Esophagus (tissue), 2 donors: ENCODE data around the gene TEX50. TPM values are rescaled to one million over a fixed set of nuclear protein-coding genes. Genes with fewer than 3 reads are reported as not detected.
"Not testable (repeated sequence)": the region's sequence is repeated elsewhere in the genome, so short reads cannot be mapped to it uniquely, and the experiment has no call there.

Experiments used
- H3K27ac ChIP-seq, 2 donors: one replicate each; pipeline ENCODE4 v1.5.1; 2013; ENCODE audit warnings: low read depth in 2 of 2, mild to moderate bottlenecking in 2 of 2, inconsistent platforms in 1 of 2, low read length in 1 of 2, moderate library complexity in 1 of 2
- H3K27me3 ChIP-seq, 2 donors: one replicate each; pipeline ENCODE4 v1.6.1; 2013; ENCODE audit warnings: low read length in 2 of 2, control low read depth in 1 of 2, mild to moderate bottlenecking in 1 of 2; ENCODE audit not compliant: insufficient read depth in 2 of 2, control insufficient read depth in 1 of 2
- H3K36me3 ChIP-seq, 2 donors: one replicate each; pipeline ENCODE4 v1.6.1; 2013; ENCODE audit warnings: low read length in 1 of 2; ENCODE audit not compliant: control insufficient read depth in 2 of 2, insufficient read depth in 2 of 2
- H3K4me1 ChIP-seq, 2 donors: one replicate each; pipeline ENCODE4 v1.6.1; 2013; ENCODE audit warnings: low read length in 1 of 2; ENCODE audit not compliant: control insufficient read depth in 2 of 2, insufficient read depth in 2 of 2
- H3K4me3 ChIP-seq, 2 donors: one replicate each; pipeline ENCODE4 v1.5.1; 2013; ENCODE audit warnings: low read length in 2 of 2, mild to moderate bottlenecking in 2 of 2, low read depth in 1 of 2, moderate library complexity in 1 of 2
- H3K9me3 ChIP-seq, 2 donors: one replicate each; pipeline ENCODE4 v1.6.1; 2013; ENCODE audit warnings: mild to moderate bottlenecking in 2 of 2, low read depth in 1 of 2, low read length in 1 of 2, moderate library complexity in 1 of 2; ENCODE audit not compliant: control insufficient read depth in 2 of 2, insufficient read depth in 1 of 2
- WGBS, 2 donors: extraction: QIAGEN DNeasy Blood & Tissue Kit; methylation state at CpG; one replicate each; pipeline ENCODE4 v1.1.7; 2013; 5-methylcytosine and 5-hydroxymethylcytosine counted together
- polyA plus RNA-seq, 2 donors: library from polyadenylated mRNA; stranded (reverse); fragments of 200-250 nt; gene quantifications; one replicate each; pipeline ENCODE4 v1.2.3, GENCODE V29; 2013
- donor health status: healthy with polysubstance abuse.
- donor health status: Bipolar disorder and iron deficiency.

TEX50 gene
- polyA plus RNA-seq, 2 donors = not detected

GRCh38 chr1:173627269-173627668, 7.9 kb upstream of the TEX50 start:
- no peak overlapping the region for H3K27ac ChIP-seq
- H3K9me3 ChIP-seq = no peaks in the 10 kb centered on the region
- no peaks in the 10 kb centered on the region for H3K4me1 ChIP-seq
- no peaks in the 10 kb centered on the region for H3K36me3 ChIP-seq
- H3K4me3 ChIP-seq = no peak overlapping the region
- H3K27me3 ChIP-seq = peaks cover 0 to 2% of the 10 kb centered on the region in 2 donors

GRCh38 chr1:173628888-173629287, 6.2 kb upstream of the TEX50 start:
- WGBS, 2 donors = 79 to 89% methylated on average over 3 of the region's 3 CpGs
- Histone ChIP-seq H3K36me3 (no peaks in the 10 kb centered on the region), H3K4me3 (no peak overlapping the region), H3K9me3 (no peaks in the 10 kb centered on the region), H3K4me1 (no peaks in the 10 kb centered on the region), H3K27ac (no peak overlapping the region), H3K27me3 (peaks cover 0 to 2% of the 10 kb centered on the region in 2 donors)

GRCh38 chr1:173637236-173638042, 2.3 kb downstream of the TEX50 start:
- H3K9me3 ChIP-seq, H3K27me3 ChIP-seq, H3K4me3 ChIP-seq, H3K36me3 ChIP-seq, H3K27ac ChIP-seq, H3K4me1 ChIP-seq: not testable (repeated sequence)
- 82 to 83% methylated on average over 6 of the region's 6 CpGs for WGBS, 2 donors

- WGBS, 2 donors = 85 to 88% methylated on average over 12 of the region's 12 CpGs
- Histone ChIP-seq H3K4me1 (no peaks in the 10 kb centered on the region), H3K9me3 (peaks cover 3 to 8% of the 10 kb centered on the region in 2 donors), H3K4me3 (no peak overlapping the region), H3K27me3 (no peaks in the 10 kb centered on the region), H3K36me3 (no peaks in the 10 kb centered on the region), H3K27ac (no peak overlapping the region)
Observed at GRCh38 chr1:173638043-173639021, 3.2 kb downstream of the TEX50 start.

- Histone ChIP-seq H3K36me3 (no peaks in the 10 kb centered on the region), H3K27ac (no peak overlapping the region), H3K4me1 (no peaks in the 10 kb centered on the region), H3K9me3 (peaks cover 3 to 8% of the 10 kb centered on the region in 2 donors), H3K4me3 (no peak overlapping the region), H3K27me3 (no peaks in the 10 kb centered on the region)
- WGBS, 2 donors = 46 to 57% methylated on average over 2 of the region's 2 CpGs
Observed at GRCh38 chr1:173639102-173639501, 4.0 kb downstream of the TEX50 start.

- 81 to 88% methylated on average over 4 of the region's 4 CpGs for WGBS, 2 donors
- H3K4me1 ChIP-seq, H3K4me3 ChIP-seq: not testable (repeated sequence)
Observed at GRCh38 chr1:173642450-173643139, 7.5 kb downstream of the TEX50 start.

GRCh38 chr1:173646656-173647055, 11.5 kb downstream of the TEX50 start:
- 59 to 64% methylated on average over 3 of the region's 3 CpGs for WGBS, 2 donors
- H3K9me3 ChIP-seq = no peaks in the 10 kb centered on the region
- H3K27ac ChIP-seq = no peak overlapping the region
- no peaks in the 10 kb centered on the region for H3K4me1 ChIP-seq
- no peak overlapping the region for H3K4me3 ChIP-seq
- no peaks in the 10 kb centered on the region for H3K36me3 ChIP-seq
- H3K27me3 ChIP-seq = no peaks in the 10 kb centered on the region

More at GRCh38 chr1:173642450-173643139, 7.5 kb downstream of the TEX50 start:
- H3K36me3 ChIP-seq, H3K27me3 ChIP-seq, H3K9me3 ChIP-seq, H3K27ac ChIP-seq: not testable (repeated sequence)

GRCh38 chr1:173648880-173649605, 13.9 kb downstream of the TEX50 start:
- no peaks in the 10 kb centered on the region for H3K27me3 ChIP-seq
- H3K9me3 ChIP-seq = no peaks in the 10 kb centered on the region

GRCh38 chr1:173660306-173660705, 25.2 kb downstream of the TEX50 start:
- WGBS, 2 donors = 74 to 82% methylated on average over 2 of the region's 2 CpGs
- H3K27ac ChIP-seq = no peak overlapping the region
- no peaks in the 10 kb centered on the region for H3K36me3 ChIP-seq
- no peaks in the 10 kb centered on the region for H3K27me3 ChIP-seq
- no peaks in the 10 kb centered on the region for H3K4me1 ChIP-seq
- peaks cover 3 to 7% of the 10 kb centered on the region in 2 donors for H3K9me3 ChIP-seq
- H3K4me3 ChIP-seq = no peak overlapping the region

More at GRCh38 chr1:173648880-173649605, 13.9 kb downstream of the TEX50 start:
- no peaks in the 10 kb centered on the region for H3K4me1 ChIP-seq
- H3K27ac ChIP-seq = no peak overlapping the region
- H3K4me3 ChIP-seq = no peak overlapping the region
- no peaks in the 10 kb centered on the region for H3K36me3 ChIP-seq
